SU-DHL-6 (cell line): Measurements from ENCODE around the gene PITPNC1.
"Not testable (repeated sequence)": the region's sequence is repeated elsewhere in the genome, so short reads cannot be mapped to it uniquely, and the experiment has no call there.

Experiments
- H2AFZ ChIP-seq: fragments of 200-600 bp; sonication (generic); 2 replicates; pipeline ENCODE4 v1.6.1; 2014; ENCODE audit warnings: low read depth, mild to moderate bottlenecking, moderate library complexity, mixed read lengths, antibody characterized with exemption, low read length; ENCODE audit not compliant: severe bottlenecking
- H3F3A ChIP-seq: fragments of 200-600 bp; shearing (Covaris generic); 2 replicates; pipeline ENCODE4 v1.6.0; 2016; ENCODE audit warnings: antibody characterized with exemption, mild to moderate bottlenecking; ENCODE audit not compliant: insufficient read depth
- H3K27ac ChIP-seq: fragments of 200-600 bp; sonication (generic); 2 replicates; pipeline ENCODE4 v1.5.1; 2016; ENCODE audit warnings: low read depth, mild to moderate bottlenecking, low read length, moderate library complexity, mixed read lengths
- H3K27me3 ChIP-seq: fragments of 200-600 bp; sonication (generic), shearing (Covaris generic); 2 replicates; pipeline ENCODE4 v1.6.0; 2014; ENCODE audit warnings: mild to moderate bottlenecking, low read length
- H3K36me3 ChIP-seq: fragments of 200-600 bp; sonication (generic); 2 replicates; pipeline ENCODE4 v1.6.1; 2014; ENCODE audit warnings: mild to moderate bottlenecking, low read length, mixed read lengths
- H3K4me2 ChIP-seq: fragments of 300-600, 200-600 bp; shearing (Covaris generic), sonication (generic); 2 replicates; pipeline ENCODE4 v1.6.0; 2014; ENCODE audit warnings: low read length, low read depth, mild to moderate bottlenecking; ENCODE audit not compliant: poor library complexity, severe bottlenecking
- H3K4me3 ChIP-seq: fragments of 200-600 bp; sonication (generic); 2 replicates; pipeline ENCODE4 v1.5.1; 2014; ENCODE audit warnings: antibody characterized with exemption, low read length, mild to moderate bottlenecking, mixed read lengths; ENCODE audit not compliant: insufficient read depth, poor library complexity, severe bottlenecking
- H3K79me2 ChIP-seq: fragments of 200-600 bp; sonication (generic); 2 replicates; pipeline ENCODE4 v1.6.1; 2014; ENCODE audit warnings: mild to moderate bottlenecking, low read length, moderate library complexity; ENCODE audit not compliant: insufficient read depth
- H3K9ac ChIP-seq: fragments of 200-600 bp; sonication (generic); 2 replicates; pipeline ENCODE4 v1.7.0; 2014; ENCODE audit warnings: mild to moderate bottlenecking, low read length
- H3K9me2 ChIP-seq: fragments of 200-600 bp; sonication (generic); replicated peaks from 2 replicates; pipeline ENCODE4 v1.6.1; 2014; ENCODE audit warnings: low read length; ENCODE audit not compliant: insufficient read depth
- H3K9me3 ChIP-seq: fragments of 200-600 bp; sonication (generic); 2 replicates; pipeline ENCODE4 v1.6.1; 2014; ENCODE audit warnings: low read length, mixed read lengths; ENCODE audit not compliant: insufficient read depth
- H4K20me1 ChIP-seq: fragments of 200-600 bp; sonication (generic); 2 replicates; pipeline ENCODE4 v1.6.1; 2014; ENCODE audit warnings: low read depth, mild to moderate bottlenecking, antibody characterized with exemption, low read length, moderate library complexity, mixed read lengths
- EZH2phosphoT487 ChIP-seq: fragments of 200-600 bp; sonication (generic), shearing (Covaris generic); conservative IDR thresholded peaks from 2 replicates; pipeline ENCODE4 v1.6.1; 2018; ENCODE audit warnings: mild to moderate bottlenecking, antibody characterized with exemption, low read length, moderate library complexity, mixed read lengths
- TF ChIP-seq, protein P1 (sequence below): fragments of 200-600 bp; sonication (generic); IDR thresholded peaks from one replicate; pipeline ENCODE4 v1.5.1; 2017; ENCODE audit warnings: antibody characterized with exemption, mild to moderate bottlenecking, low read length, moderate library complexity; ENCODE audit not compliant: insufficient read depth, poor library complexity, severe bottlenecking

Gene PITPNC1

GRCh38 chr17:67625971-67626370, 248.9 kb downstream of the PITPNC1 start:
- H3F3A ChIP-seq = no peaks in the 10 kb centered on the region
- H3K27me3 ChIP-seq = no peaks in the 10 kb centered on the region
- H3K9ac ChIP-seq = no peak overlapping the region
- no peaks in the 10 kb centered on the region for H3K9me3 ChIP-seq
- TF ChIP-seq EZH2phosphoT487 = no peak
- TF ChIP-seq, protein P1, sequence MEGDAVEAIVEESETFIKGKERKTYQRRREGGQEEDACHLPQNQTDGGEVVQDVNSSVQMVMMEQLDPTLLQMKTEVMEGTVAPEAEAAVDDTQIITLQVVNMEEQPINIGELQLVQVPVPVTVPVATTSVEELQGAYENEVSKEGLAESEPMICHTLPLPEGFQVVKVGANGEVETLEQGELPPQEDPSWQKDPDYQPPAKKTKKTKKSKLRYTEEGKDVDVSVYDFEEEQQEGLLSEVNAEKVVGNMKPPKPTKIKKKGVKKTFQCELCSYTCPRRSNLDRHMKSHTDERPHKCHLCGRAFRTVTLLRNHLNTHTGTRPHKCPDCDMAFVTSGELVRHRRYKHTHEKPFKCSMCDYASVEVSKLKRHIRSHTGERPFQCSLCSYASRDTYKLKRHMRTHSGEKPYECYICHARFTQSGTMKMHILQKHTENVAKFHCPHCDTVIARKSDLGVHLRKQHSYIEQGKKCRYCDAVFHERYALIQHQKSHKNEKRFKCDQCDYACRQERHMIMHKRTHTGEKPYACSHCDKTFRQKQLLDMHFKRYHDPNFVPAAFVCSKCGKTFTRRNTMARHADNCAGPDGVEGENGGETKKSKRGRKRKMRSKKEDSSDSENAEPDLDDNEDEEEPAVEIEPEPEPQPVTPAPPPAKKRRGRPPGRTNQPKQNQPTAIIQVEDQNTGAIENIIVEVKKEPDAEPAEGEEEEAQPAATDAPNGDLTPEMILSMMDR = no peak
- no peaks in the 10 kb centered on the region for H4K20me1 ChIP-seq
- H2AFZ ChIP-seq = no peak overlapping the region
- no peak overlapping the region for H3K4me2 ChIP-seq
- no peaks in the 10 kb centered on the region for H3K36me3 ChIP-seq
- H3K27ac ChIP-seq = no peak overlapping the region
- H3K79me2 ChIP-seq = no peaks in the 10 kb centered on the region
- H3K4me3 ChIP-seq = no peak overlapping the region
- H3K9me2 ChIP-seq = no peaks in the 10 kb centered on the region

GRCh38 chr17:67628580-67629013, 251.5 kb downstream of the PITPNC1 start:
- no peaks in the 10 kb centered on the region for H3K36me3 ChIP-seq
- no peak overlapping the region for H3K9ac ChIP-seq
- H2AFZ ChIP-seq = no peak overlapping the region
- H3K79me2 ChIP-seq = no peaks in the 10 kb centered on the region
- no peaks in the 10 kb centered on the region for H3K9me2 ChIP-seq
- H3K4me2 ChIP-seq = no peak overlapping the region
- H3K27me3 ChIP-seq = no peaks in the 10 kb centered on the region
- H3K4me3 ChIP-seq = no peak overlapping the region
- H3K27ac ChIP-seq = no peak overlapping the region
- no peaks in the 10 kb centered on the region for H4K20me1 ChIP-seq
- TF ChIP-seq EZH2phosphoT487 = no peak
- TF ChIP-seq, protein P1 = no peak
- no peaks in the 10 kb centered on the region for H3F3A ChIP-seq
- no peaks in the 10 kb centered on the region for H3K9me3 ChIP-seq

DNA sequence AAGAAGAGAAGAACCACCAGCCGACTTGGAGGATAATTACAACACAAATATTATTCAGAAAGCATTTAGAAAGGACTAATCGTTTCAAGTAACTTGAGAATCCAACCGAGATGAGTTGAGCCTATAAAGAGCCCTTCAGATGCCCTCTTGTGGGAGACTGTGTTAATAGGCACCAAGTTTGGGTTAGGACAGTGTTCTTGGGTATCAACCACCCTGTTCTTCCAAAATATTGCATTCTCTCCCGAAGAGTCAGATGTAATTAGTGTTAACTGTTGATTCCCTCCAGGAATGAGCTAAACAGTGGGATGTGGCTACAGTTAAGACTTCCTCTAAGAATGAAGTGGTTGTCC, 252.9 kb downstream of the PITPNC1 start:
- Histone ChIP-seq H2AFZ (no peak overlapping the region), H3K27ac (no peak overlapping the region), H3K79me2 (no peaks in the 10 kb centered on the region), H3F3A (no peaks in the 10 kb centered on the region), H4K20me1 (no peaks in the 10 kb centered on the region), H3K9me2 (no peaks in the 10 kb centered on the region), H3K36me3 (no peaks in the 10 kb centered on the region), H3K9me3 (no peaks in the 10 kb centered on the region), H3K4me3 (no peak overlapping the region), H3K27me3 (no peaks in the 10 kb centered on the region), H3K4me2 (no peak overlapping the region), H3K9ac (no peak overlapping the region)
- TF ChIP-seq EZH2phosphoT487 = no peak
- TF ChIP-seq, protein P1 = no peak

GRCh38 chr17:67630836-67631235, 253.8 kb downstream of the PITPNC1 start:
- not testable (repeated sequence) for H3K4me3 ChIP-seq, H3K79me2 ChIP-seq, H3K36me3 ChIP-seq, H3K9me3 ChIP-seq, H3K9ac ChIP-seq, H3K4me2 ChIP-seq, H3K27me3 ChIP-seq, H3K27ac ChIP-seq, H3F3A ChIP-seq, H2AFZ ChIP-seq, H3K9me2 ChIP-seq, H4K20me1 ChIP-seq
